ENCODE results near the gene ARHGAP26. TPM values are rescaled to one million over a fixed set of nuclear protein-coding genes. Genes with fewer than 3 reads are reported as not detected.

ARHGAP26 gene
- total RNA-seq, 2 donors from 2014 or later = 27.5 to 80.7 TPM

GRCh38 chr5:142929587-142929986 is 159.4 kb downstream of the ARHGAP26 start:
- peaks cover 10% of the 10 kb centered on the region for H3K36me3 ChIP-seq
- DNase-seq (ENCODE audit: low spot score) (no peak), ATAC-seq (ENCODE audit: insufficient number of reproducible peaks, low FRiP score, low read depth) (no peak)
- H3K27me3 ChIP-seq (replicated peaks; ENCODE audit: insufficient read depth) = no peaks in the 10 kb centered on the region
- H3K9me3 ChIP-seq = no peaks in the 10 kb centered on the region
- peaks cover 3 to 13% of the 10 kb centered on the region in 2 donors for H3K4me1 ChIP-seq (ENCODE audit: control insufficient read depth in 1 of 2, low read depth in 2 of 2)
- TF ChIP-seq, protein P1, sequence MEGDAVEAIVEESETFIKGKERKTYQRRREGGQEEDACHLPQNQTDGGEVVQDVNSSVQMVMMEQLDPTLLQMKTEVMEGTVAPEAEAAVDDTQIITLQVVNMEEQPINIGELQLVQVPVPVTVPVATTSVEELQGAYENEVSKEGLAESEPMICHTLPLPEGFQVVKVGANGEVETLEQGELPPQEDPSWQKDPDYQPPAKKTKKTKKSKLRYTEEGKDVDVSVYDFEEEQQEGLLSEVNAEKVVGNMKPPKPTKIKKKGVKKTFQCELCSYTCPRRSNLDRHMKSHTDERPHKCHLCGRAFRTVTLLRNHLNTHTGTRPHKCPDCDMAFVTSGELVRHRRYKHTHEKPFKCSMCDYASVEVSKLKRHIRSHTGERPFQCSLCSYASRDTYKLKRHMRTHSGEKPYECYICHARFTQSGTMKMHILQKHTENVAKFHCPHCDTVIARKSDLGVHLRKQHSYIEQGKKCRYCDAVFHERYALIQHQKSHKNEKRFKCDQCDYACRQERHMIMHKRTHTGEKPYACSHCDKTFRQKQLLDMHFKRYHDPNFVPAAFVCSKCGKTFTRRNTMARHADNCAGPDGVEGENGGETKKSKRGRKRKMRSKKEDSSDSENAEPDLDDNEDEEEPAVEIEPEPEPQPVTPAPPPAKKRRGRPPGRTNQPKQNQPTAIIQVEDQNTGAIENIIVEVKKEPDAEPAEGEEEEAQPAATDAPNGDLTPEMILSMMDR (IDR thresholded peaks at IDR 0.05) = no peak
- H3K27ac ChIP-seq = no peak overlapping the region
- no peak overlapping the region for H3K4me3 ChIP-seq

GRCh38 chr5:142930395-142931110 is 160.4 kb downstream of the ARHGAP26 start:
- Histone ChIP-seq H3K4me1 (ENCODE audit: control insufficient read depth in 1 of 2, low read depth in 2 of 2) (peaks cover 1 to 7% of the 10 kb centered on the region in 2 donors), H3K27me3 (replicated peaks; ENCODE audit: insufficient read depth) (no peaks in the 10 kb centered on the region), H3K9me3 (no peaks in the 10 kb centered on the region), H3K36me3 (peaks cover 10% of the 10 kb centered on the region), H3K27ac (no peak overlapping the region), H3K4me3 (no peak overlapping the region)
- TF ChIP-seq, protein P1 (IDR thresholded peaks at IDR 0.05) = no peak
- DNase-seq (ENCODE audit: low spot score) (no peak), ATAC-seq (ENCODE audit: insufficient number of reproducible peaks, low FRiP score, low read depth) (no peak)

DNA sequence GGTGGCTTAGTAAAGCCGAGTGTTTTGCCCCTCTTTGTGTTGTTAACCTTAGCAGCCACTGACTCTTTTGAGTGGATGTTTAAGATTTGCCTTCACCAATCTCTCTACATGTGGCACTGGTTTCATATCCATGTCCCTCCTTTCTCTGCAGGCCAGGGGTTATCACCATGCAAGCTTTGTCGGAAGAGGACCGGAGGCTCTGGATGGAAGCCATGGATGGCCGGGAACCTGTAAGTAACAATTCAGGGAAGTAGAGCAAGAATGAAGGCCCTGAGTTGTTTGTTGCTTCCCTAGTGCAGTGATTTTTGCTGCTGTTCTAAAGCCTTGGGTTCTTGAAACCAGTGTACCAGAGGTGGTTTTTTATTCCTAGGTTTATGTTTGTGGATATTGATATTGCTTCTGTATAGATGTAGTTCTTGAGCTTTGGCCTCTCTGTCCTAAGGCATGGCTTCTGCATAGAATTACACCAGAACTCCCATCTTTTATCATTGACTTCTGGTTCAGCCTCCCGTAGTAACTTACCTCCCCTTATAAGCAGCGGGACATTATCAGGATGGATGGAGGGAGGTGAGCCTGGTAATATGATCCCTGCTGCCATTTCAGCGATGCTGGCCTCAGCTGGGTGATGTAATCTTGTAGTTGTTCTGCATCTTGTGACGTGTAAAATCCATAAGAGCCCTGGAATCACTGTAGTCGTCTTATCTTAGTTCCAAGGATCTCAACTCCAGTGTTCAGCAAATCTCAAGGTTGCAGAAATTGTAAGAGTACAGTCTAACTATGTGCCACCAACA is 161.9 kb downstream of the ARHGAP26 start:
- no peaks in the 10 kb centered on the region for H3K27me3 ChIP-seq (replicated peaks; ENCODE audit: insufficient read depth)
- no peak overlapping the region for H3K4me3 ChIP-seq
- TF ChIP-seq, protein P1 (IDR thresholded peaks at IDR 0.05) = no peak
- DNase-seq (ENCODE audit: low spot score) (no peak), ATAC-seq (ENCODE audit: insufficient number of reproducible peaks, low FRiP score, low read depth) (no peak)
- no peaks in the 10 kb centered on the region for H3K4me1 ChIP-seq (ENCODE audit: control insufficient read depth in 1 of 2, low read depth in 2 of 2)
- H3K27ac ChIP-seq = no peak overlapping the region
- no peaks in the 10 kb centered on the region for H3K9me3 ChIP-seq
- peaks cover 10% of the 10 kb centered on the region for H3K36me3 ChIP-seq

DNA sequence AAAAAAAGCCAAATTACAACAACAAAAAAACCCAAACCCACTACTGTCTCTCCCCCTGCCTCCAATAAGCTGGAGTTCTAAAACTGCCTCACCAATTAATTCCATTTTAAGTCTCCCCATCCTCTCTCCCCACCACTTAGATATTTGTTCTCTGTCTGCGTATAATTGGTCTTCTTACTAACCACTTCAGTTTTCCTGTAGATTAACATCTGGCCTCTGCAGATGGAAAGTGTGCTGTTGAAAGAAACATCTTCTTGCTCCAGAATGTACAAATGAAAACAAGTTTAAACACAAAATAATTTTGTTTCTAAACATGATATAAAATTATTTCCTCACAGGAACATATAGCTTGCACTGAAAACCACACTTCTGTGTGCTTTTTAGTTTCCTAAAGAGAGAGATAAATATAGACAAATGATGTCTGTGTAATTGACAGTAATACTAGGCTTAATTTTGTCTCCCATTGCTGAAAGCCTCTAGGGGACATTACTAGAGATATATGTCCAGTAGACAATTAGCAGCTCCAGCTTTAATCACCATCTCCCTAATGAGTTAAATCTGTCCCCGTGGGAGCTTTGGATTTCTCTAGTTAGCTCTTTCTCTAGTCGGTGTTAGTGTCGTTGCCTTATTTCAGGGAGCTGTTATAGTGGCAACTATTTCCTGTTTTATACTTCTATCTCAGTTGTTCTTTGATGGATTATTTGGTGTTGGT is 164.0 kb downstream of the ARHGAP26 start:
- DNase-seq (ENCODE audit: low spot score) = no peak
- peaks cover 3 to 7% of the 10 kb centered on the region in 2 donors for H3K4me1 ChIP-seq (ENCODE audit: control insufficient read depth in 1 of 2, low read depth in 2 of 2)

More for the DNA sequence above, 164.0 kb downstream of the ARHGAP26 start:
- Histone ChIP-seq H3K9me3 (no peaks in the 10 kb centered on the region), H3K36me3 (peaks cover 10% of the 10 kb centered on the region), H3K4me3 (no peak overlapping the region), H3K27ac (no peak overlapping the region), H3K27me3 (replicated peaks; ENCODE audit: insufficient read depth) (no peaks in the 10 kb centered on the region)
- ATAC-seq (ENCODE audit: insufficient number of reproducible peaks, low FRiP score, low read depth) = no peak
- TF ChIP-seq, protein P1 (IDR thresholded peaks at IDR 0.05) = no peak

All from thoracic aorta (tissue), 2 donors.